ENCODE data around the gene TFEB. TPM values are rescaled to one million over a fixed set of nuclear protein-coding genes. Genes with fewer than 3 reads are reported as not detected.

Gene TFEB
- total RNA-seq, 1 donor, result 3.0 TPM

DNA sequence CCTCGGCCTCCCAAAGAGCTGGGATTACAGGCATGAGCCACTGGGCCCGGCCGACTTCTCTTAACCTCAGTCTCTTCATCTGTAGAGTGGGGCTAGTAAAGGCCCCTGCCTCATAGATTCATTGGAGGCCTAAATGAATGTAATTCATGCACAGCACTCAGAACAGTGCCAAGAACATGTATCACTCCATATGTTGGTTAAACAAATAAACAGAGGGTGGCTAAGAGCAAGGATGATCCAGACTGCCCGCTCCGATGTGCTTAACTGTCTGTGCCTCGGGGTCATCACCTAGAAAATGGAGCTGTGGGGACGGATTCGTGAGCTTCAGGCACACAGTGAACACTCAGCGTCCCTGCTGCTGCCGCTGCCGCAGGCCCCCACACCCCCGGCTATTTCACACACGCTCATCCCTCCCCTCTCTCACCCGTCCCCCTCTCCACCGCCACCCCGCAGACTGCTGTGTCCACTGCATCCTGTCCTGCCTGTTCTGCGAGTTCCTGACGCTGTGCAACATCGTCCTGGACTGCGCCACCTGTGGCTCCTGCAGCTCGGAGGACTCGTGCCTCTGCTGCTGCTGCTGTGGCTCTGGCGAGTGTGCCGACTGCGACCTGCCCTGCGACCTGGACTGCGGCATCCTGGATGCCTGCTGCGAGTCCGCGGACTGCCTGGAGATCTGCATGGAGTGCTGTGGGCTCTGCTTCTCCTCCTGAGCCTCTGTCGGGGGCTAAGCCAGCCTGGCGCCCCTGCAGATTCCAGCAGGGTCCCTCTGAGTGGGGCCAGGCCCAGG, 82.3 kb downstream of the TFEB start:
- H3K4me3 ChIP-seq (ENCODE audit: low read depth, low read length), result no peak overlapping the region
- TF ChIP-seq, protein P1, sequence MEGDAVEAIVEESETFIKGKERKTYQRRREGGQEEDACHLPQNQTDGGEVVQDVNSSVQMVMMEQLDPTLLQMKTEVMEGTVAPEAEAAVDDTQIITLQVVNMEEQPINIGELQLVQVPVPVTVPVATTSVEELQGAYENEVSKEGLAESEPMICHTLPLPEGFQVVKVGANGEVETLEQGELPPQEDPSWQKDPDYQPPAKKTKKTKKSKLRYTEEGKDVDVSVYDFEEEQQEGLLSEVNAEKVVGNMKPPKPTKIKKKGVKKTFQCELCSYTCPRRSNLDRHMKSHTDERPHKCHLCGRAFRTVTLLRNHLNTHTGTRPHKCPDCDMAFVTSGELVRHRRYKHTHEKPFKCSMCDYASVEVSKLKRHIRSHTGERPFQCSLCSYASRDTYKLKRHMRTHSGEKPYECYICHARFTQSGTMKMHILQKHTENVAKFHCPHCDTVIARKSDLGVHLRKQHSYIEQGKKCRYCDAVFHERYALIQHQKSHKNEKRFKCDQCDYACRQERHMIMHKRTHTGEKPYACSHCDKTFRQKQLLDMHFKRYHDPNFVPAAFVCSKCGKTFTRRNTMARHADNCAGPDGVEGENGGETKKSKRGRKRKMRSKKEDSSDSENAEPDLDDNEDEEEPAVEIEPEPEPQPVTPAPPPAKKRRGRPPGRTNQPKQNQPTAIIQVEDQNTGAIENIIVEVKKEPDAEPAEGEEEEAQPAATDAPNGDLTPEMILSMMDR (IDR thresholded peaks at IDR 0.05; ENCODE audit: insufficient read depth, low read depth, low read length), result no peak
- no peak for DNase-seq (ENCODE audit: low read depth)

- no peak for DNase-seq (ENCODE audit: low read depth)
- no peak overlapping the region for H3K4me3 ChIP-seq (ENCODE audit: low read depth, low read length)
- TF ChIP-seq, protein P1 (IDR thresholded peaks at IDR 0.05; ENCODE audit: insufficient read depth, low read depth, low read length), result no peak
These were observed 83.3 kb downstream of the TFEB start for GRCh38 chr6:41651962-41652657.

- no peak for DNase-seq (ENCODE audit: low read depth)
- TF ChIP-seq, protein P1 (IDR thresholded peaks at IDR 0.05; ENCODE audit: insufficient read depth, low read depth, low read length), result no peak
- H3K4me3 ChIP-seq (ENCODE audit: low read depth, low read length), result no peak overlapping the region
These were observed 84.0 kb downstream of the TFEB start for GRCh38 chr6:41651246-41651961.

GRCh38 chr6:41650120-41650519, 85.3 kb downstream of the TFEB start:
- H3K4me3 ChIP-seq (ENCODE audit: low read depth, low read length), result no peak overlapping the region
- TF ChIP-seq, protein P1 (IDR thresholded peaks at IDR 0.05; ENCODE audit: insufficient read depth, low read depth, low read length), result no peak
- DNase-seq (ENCODE audit: low read depth), result no peak

GRCh38 chr6:41649596-41649995, 85.8 kb downstream of the TFEB start:
- no peak overlapping the region for H3K4me3 ChIP-seq (ENCODE audit: low read depth, low read length)
- TF ChIP-seq, protein P1 (IDR thresholded peaks at IDR 0.05; ENCODE audit: insufficient read depth, low read depth, low read length), result no peak
- DNase-seq (ENCODE audit: low read depth), result no peak

- TF ChIP-seq, protein P1 (IDR thresholded peaks at IDR 0.05; ENCODE audit: insufficient read depth, low read depth, low read length), result no peak
- no peak overlapping the region for H3K4me3 ChIP-seq (ENCODE audit: low read depth, low read length)
- DNase-seq (ENCODE audit: low read depth), result no peak
These were observed 86.5 kb downstream of the TFEB start for GRCh38 chr6:41648921-41649320.

Data from fibroblast of villous mesenchyme (primary cell).